ENCODE measurements around the gene PDE5A. TPM values are rescaled to one million over a fixed set of nuclear protein-coding genes. Genes with fewer than 3 reads are reported as not detected.

PDE5A gene
- total and polyA plus RNA-seq, 4 donors: 3.8 to 121 (median 16.9) TPM

GRCh38 chr4:119536572-119537528, 91.8 kb downstream of the PDE5A start:
- DNase-seq: no peak
- Histone ChIP-seq H3K4me3 (no peak overlapping the region), H3K27ac (ENCODE audit: low read depth in 1 of 2, low read length in 1 of 2) (no peak overlapping the region), H3K36me3 (ENCODE audit: control insufficient read depth in 4 of 4, insufficient read depth in 4 of 4, low read length in 4 of 4) (peaks cover 0 to 27% (median 12%) of the 10 kb centered on the region in 4 donors), H3K4me1 (ENCODE audit: control insufficient read depth in 5 of 5, insufficient read depth in 5 of 5, low read length in 5 of 5) (no peaks in the 10 kb centered on the region), H3K27me3 (ENCODE audit: control insufficient read depth in 3 of 3, insufficient read depth in 3 of 3, low read length in 2 of 3) (no peaks in the 10 kb centered on the region), H3K9ac (ENCODE audit: insufficient read depth in 1 of 2, low read length in 2 of 2) (no peak overlapping the region), H3K9me3 (ENCODE audit: control insufficient read depth in 4 of 4, insufficient read depth in 3 of 4, low read length in 3 of 4) (peaks cover 0 to 3% (median 0%) of the 10 kb centered on the region in 4 donors)
- 84% methylated on average over 6 of the region's 6 CpGs for WGBS, 2 donors
- no peak for ATAC-seq (ENCODE audit: insufficient read depth, low FRiP score)
- no peak for TF ChIP-seq CTCF (IDR thresholded peaks at IDR 0.05; ENCODE audit: control extremely low read depth, extremely low read depth)

GRCh38 chr4:119532319-119532718, 96.3 kb downstream of the PDE5A start:
- no peak for DNase-seq
- no peak overlapping the region for H3K27ac ChIP-seq (ENCODE audit: low read depth in 1 of 2, low read length in 1 of 2)
- WGBS, 2 donors: 93 to 98% methylated on average over 1 of the region's 1 CpG
- no peak overlapping the region for H3K9ac ChIP-seq (ENCODE audit: insufficient read depth in 1 of 2, low read length in 2 of 2)
- H3K9me3 ChIP-seq (ENCODE audit: control insufficient read depth in 4 of 4, insufficient read depth in 3 of 4, low read length in 3 of 4): peaks cover 0 to 3% (median 0%) of the 10 kb centered on the region in 4 donors
- H3K27me3 ChIP-seq (ENCODE audit: control insufficient read depth in 3 of 3, insufficient read depth in 3 of 3, low read length in 2 of 3): no peaks in the 10 kb centered on the region
- H3K36me3 ChIP-seq (ENCODE audit: control insufficient read depth in 4 of 4, insufficient read depth in 4 of 4, low read length in 4 of 4): peaks cover 1 to 23% (median 11%) of the 10 kb centered on the region in 4 donors
- no peak overlapping the region for H3K4me3 ChIP-seq
- peaks cover 0 to 2% (median 0%) of the 10 kb centered on the region in 5 donors for H3K4me1 ChIP-seq (ENCODE audit: control insufficient read depth in 5 of 5, insufficient read depth in 5 of 5, low read length in 5 of 5)
- no peak for ATAC-seq (ENCODE audit: insufficient read depth, low FRiP score)
- TF ChIP-seq CTCF (IDR thresholded peaks at IDR 0.05; ENCODE audit: control extremely low read depth, extremely low read depth): no peak

GRCh38 chr4:119529788-119530187, 98.8 kb downstream of the PDE5A start:
- DNase-seq (no peak), ATAC-seq (ENCODE audit: insufficient read depth, low FRiP score) (no peak)
- Histone ChIP-seq H3K27me3 (ENCODE audit: control insufficient read depth in 3 of 3, insufficient read depth in 3 of 3, low read length in 2 of 3) (no peaks in the 10 kb centered on the region), H3K9ac (ENCODE audit: insufficient read depth in 1 of 2, low read length in 2 of 2) (no peak overlapping the region), H3K36me3 (ENCODE audit: control insufficient read depth in 4 of 4, insufficient read depth in 4 of 4, low read length in 4 of 4) (peaks cover 0 to 29% (median 7%) of the 10 kb centered on the region in 4 donors), H3K9me3 (ENCODE audit: control insufficient read depth in 4 of 4, insufficient read depth in 3 of 4, low read length in 3 of 4) (no peaks in the 10 kb centered on the region), H3K27ac (ENCODE audit: low read depth in 1 of 2, low read length in 1 of 2) (no peak overlapping the region), H3K4me1 (ENCODE audit: control insufficient read depth in 5 of 5, insufficient read depth in 5 of 5, low read length in 5 of 5) (peaks cover 0 to 4% (median 0%) of the 10 kb centered on the region in 5 donors), H3K4me3 (no peak overlapping the region)
- TF ChIP-seq CTCF (IDR thresholded peaks at IDR 0.05; ENCODE audit: control extremely low read depth, extremely low read depth): no peak
- 91% methylated on average over 3 of the region's 3 CpGs for WGBS, 2 donors

All from lung (tissue), 12 donors.